Muscle of leg (tissue), 11 donors: Measurements from ENCODE around the gene CLDN1. TPM values are rescaled to one million over a fixed set of nuclear protein-coding genes. Genes with fewer than 3 reads are reported as not detected.
"Not testable (repeated sequence)": the region's sequence is repeated elsewhere in the genome, so short reads cannot be mapped to it uniquely, and the experiment has no call there.

Experiments used
- DNase-seq: peaks from one replicate; pipeline ENCODE4 v3.0.0; 2013
- H3K27ac ChIP-seq: one replicate; pipeline ENCODE4 v1.5.1; 2013; ENCODE audit warnings: mild to moderate bottlenecking, low read length, control low read depth
- H3K27me3 ChIP-seq: one replicate; pipeline ENCODE4 v1.6.1; 2013; ENCODE audit warnings: low read length; ENCODE audit not compliant: control insufficient read depth, insufficient read depth
- H3K36me3 ChIP-seq: one replicate; pipeline ENCODE4 v1.6.1; 2013; ENCODE audit warnings: low read length; ENCODE audit not compliant: control insufficient read depth, insufficient read depth
- H3K4me1 ChIP-seq: one replicate; pipeline ENCODE4 v1.6.1; 2013; ENCODE audit warnings: low read length; ENCODE audit not compliant: control insufficient read depth, insufficient read depth
- H3K4me3 ChIP-seq: one replicate; pipeline ENCODE4 v1.5.1; 2013; ENCODE audit warnings: low read length, control low read depth
- H3K9me3 ChIP-seq: replicated peaks from 2 replicates; pipeline ENCODE4 v1.6.1; 2013; ENCODE audit warnings: low read depth, low read length; ENCODE audit not compliant: control insufficient read depth
- WGBS: methylation state at CpG from one replicate; pipeline ENCODE4 v1.1.5; 2013; ENCODE audit warnings: missing lambda C conversion rate; ENCODE audit not compliant: insufficient coverage; 5-methylcytosine and 5-hydroxymethylcytosine counted together
- polyA plus RNA-seq, 8 donors: library from polyadenylated mRNA; unstranded; fragments of 120-200 nt; gene quantifications; one replicate each; pipeline versions ENCODE4 v1.2.1 to v1.2.3, GENCODE V29; 2013; ENCODE audit warnings: inconsistent platforms in 1 of 8, low replicate concordance in 1 of 8; ENCODE audit not compliant: insufficient read length in 8 of 8, insufficient read depth in 1 of 8
- total RNA-seq: library from RNA; stranded (reverse); fragments of 120-200 nt; gene quantifications from one replicate; pipeline ENCODE4 v1.2.4, GENCODE V29; 2013

Gene CLDN1
- total and polyA plus RNA-seq, 9 donors = 2.1 to 12.3 (median 3.2) TPM

GRCh38 chr3:190272747-190273146 lies 49.5 kb downstream of the CLDN1 start:
- H3K4me3 ChIP-seq = no peak overlapping the region
- DNase-seq = no peak
- H3K4me1 ChIP-seq = no peaks in the 10 kb centered on the region
- no peaks in the 10 kb centered on the region for H3K9me3 ChIP-seq
- no CpG with 5 or more reads among the region's 2 CpGs for WGBS
- H3K27ac ChIP-seq = no peak overlapping the region
- H3K27me3 ChIP-seq = no peaks in the 10 kb centered on the region
- no peaks in the 10 kb centered on the region for H3K36me3 ChIP-seq

GRCh38 chr3:190269101-190269500 lies 53.1 kb downstream of the CLDN1 start:
- peak; percentile 77 for DNase-seq

GRCh38 chr3:190267464-190267863 lies 54.8 kb downstream of the CLDN1 start:
- not testable (repeated sequence) for H3K4me1 ChIP-seq, H3K9me3 ChIP-seq, H3K27ac ChIP-seq, DNase-seq, H3K4me3 ChIP-seq, H3K36me3 ChIP-seq, H3K27me3 ChIP-seq
- no CpG with 5 or more reads among the region's 7 CpGs for whole genome bisulfite sequencing

More at GRCh38 chr3:190269101-190269500, 53.1 kb downstream of the CLDN1 start:
- Histone ChIP-seq H3K4me3 (no peak overlapping the region), H3K4me1 (no peaks in the 10 kb centered on the region), H3K27me3 (no peaks in the 10 kb centered on the region), H3K9me3 (no peaks in the 10 kb centered on the region), H3K36me3 (no peaks in the 10 kb centered on the region), H3K27ac (no peak overlapping the region)
- WGBS = 20% methylated on average over 1 of the region's 2 CpGs

GRCh38 chr3:190266913-190267290 lies 55.3 kb downstream of the CLDN1 start:
- H3K4me3 ChIP-seq = no peak overlapping the region
- H3K4me1 ChIP-seq = no peaks in the 10 kb centered on the region
- DNase-seq = no peak
- no peaks in the 10 kb centered on the region for H3K9me3 ChIP-seq
- no peaks in the 10 kb centered on the region for H3K27me3 ChIP-seq
- no peaks in the 10 kb centered on the region for H3K36me3 ChIP-seq
- no CpG with 5 or more reads among the region's 1 CpG for WGBS
- H3K27ac ChIP-seq = no peak overlapping the region

DNA sequence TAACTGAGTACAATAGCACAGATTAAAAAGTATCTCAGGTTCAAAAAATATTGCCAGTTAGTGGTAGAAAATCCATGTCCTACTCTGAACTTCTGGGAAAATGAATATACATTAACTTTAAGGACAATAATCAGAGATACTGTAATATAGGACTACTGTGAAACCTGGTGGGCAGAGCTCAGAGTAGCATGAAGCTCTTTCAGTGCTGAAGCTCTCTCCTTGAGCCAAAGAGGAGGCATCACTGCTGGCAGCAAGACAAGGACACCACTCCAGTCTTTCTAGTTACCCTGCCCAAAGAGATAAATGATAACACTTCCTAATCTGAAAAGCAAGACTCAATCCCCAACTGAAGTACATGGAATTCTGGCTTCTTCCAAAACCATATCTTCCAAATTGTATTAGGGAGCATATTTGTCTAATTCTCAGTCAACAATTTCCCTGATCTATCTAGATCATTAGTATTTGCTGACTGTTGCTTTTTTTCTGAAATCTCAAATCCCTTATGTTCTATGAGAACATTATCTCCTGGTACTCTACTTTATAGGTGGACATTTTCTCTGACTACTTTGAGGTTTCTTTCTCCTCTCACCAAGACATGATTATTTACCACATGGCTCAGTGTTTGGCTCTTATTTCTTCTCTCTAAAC lies 55.9 kb downstream of the CLDN1 start:
- no peak for DNase-seq
- Histone ChIP-seq H3K36me3 (no peaks in the 10 kb centered on the region), H3K4me1 (no peaks in the 10 kb centered on the region), H3K27me3 (no peaks in the 10 kb centered on the region), H3K27ac (no peak overlapping the region), H3K9me3 (no peaks in the 10 kb centered on the region), H3K4me3 (no peak overlapping the region)

GRCh38 chr3:190265796-190266195 lies 56.5 kb downstream of the CLDN1 start:
- Histone ChIP-seq H3K27me3 (no peaks in the 10 kb centered on the region), H3K4me3 (no peak overlapping the region), H3K4me1 (no peaks in the 10 kb centered on the region), H3K36me3 (no peaks in the 10 kb centered on the region), H3K27ac (no peak overlapping the region), H3K9me3 (no peaks in the 10 kb centered on the region)
- 67% methylated on average over 2 of the region's 3 CpGs for WGBS
- DNase-seq = peak; percentile 11

GRCh38 chr3:190265126-190265525 lies 57.1 kb downstream of the CLDN1 start:
- 83% methylated on average over 1 of the region's 1 CpG for WGBS
- no peak for DNase-seq

DNA sequence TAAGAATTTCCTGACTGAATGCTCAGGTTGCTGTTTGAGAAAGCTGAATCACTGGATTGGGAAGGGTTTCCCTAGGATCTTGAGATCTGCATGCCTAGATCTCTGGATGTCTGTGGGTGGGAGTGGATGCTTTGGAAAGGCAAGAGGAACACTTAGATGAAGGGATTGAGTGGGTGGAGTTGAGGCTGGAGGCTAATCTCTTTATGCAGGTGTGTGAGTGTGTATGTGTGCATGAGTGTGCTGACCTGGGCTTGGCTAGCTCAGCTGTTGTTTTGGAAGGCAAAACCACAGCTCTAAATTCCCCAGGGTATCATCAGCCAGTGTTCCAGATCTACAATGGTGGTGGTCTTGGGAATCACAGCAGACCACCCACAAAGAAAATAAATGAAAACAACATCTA lies 60.5 kb downstream of the CLDN1 start:
- H3K36me3 ChIP-seq = no peaks in the 10 kb centered on the region
- no peaks in the 10 kb centered on the region for H3K27me3 ChIP-seq
- peaks cover 2% of the 10 kb centered on the region for H3K4me1 ChIP-seq
- no peak overlapping the region for H3K27ac ChIP-seq
- H3K4me3 ChIP-seq = no peak overlapping the region
- DNase-seq = peak; percentile 55
- no peaks in the 10 kb centered on the region for H3K9me3 ChIP-seq

More at GRCh38 chr3:190265126-190265525, 57.1 kb downstream of the CLDN1 start:
- Histone ChIP-seq H3K9me3 (no peaks in the 10 kb centered on the region), H3K27me3 (no peaks in the 10 kb centered on the region), H3K36me3 (no peaks in the 10 kb centered on the region), H3K4me3 (no peak overlapping the region), H3K4me1 (no peaks in the 10 kb centered on the region), H3K27ac (no peak overlapping the region)

- Histone ChIP-seq H3K27ac (no peak overlapping the region), H3K36me3 (no peaks in the 10 kb centered on the region), H3K27me3 (no peaks in the 10 kb centered on the region), H3K4me3 (no peak overlapping the region), H3K9me3 (no peaks in the 10 kb centered on the region), H3K4me1 (peaks cover 2% of the 10 kb centered on the region)
- peak; percentile 32 for DNase-seq
- no CpG with 5 or more reads among the region's 3 CpGs for WGBS
Measured at GRCh38 chr3:190261015-190261414, 61.2 kb downstream of the CLDN1 start.

DNA sequence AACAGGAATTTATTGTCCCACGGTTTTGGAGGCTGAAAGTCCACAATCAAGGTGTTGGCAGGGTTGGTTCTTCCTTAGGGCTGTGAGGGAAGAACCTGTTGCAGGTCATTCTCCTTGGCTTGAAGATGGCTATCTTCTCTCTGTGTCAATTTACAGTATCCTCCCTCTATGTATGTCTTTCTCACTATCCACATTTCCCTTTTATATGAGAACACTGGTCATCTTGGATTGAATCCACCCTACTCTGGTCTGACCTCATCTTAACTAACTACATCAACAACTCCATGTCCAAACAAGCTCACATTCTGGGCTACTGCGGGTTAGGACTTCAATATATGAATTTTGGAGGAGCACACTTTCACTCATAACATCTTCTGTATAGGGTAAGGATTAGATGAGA lies 61.9 kb downstream of the CLDN1 start:
- WGBS = no CpG with 5 or more reads among the region's 2 CpGs
- no peaks in the 10 kb centered on the region for H3K27me3 ChIP-seq
- H3K4me1 ChIP-seq = peaks cover 2% of the 10 kb centered on the region
- H3K36me3 ChIP-seq = no peaks in the 10 kb centered on the region
- DNase-seq = peak; percentile 12
- H3K9me3 ChIP-seq = no peaks in the 10 kb centered on the region
- H3K27ac ChIP-seq = no peak overlapping the region
- H3K4me3 ChIP-seq = no peak overlapping the region

DNA sequence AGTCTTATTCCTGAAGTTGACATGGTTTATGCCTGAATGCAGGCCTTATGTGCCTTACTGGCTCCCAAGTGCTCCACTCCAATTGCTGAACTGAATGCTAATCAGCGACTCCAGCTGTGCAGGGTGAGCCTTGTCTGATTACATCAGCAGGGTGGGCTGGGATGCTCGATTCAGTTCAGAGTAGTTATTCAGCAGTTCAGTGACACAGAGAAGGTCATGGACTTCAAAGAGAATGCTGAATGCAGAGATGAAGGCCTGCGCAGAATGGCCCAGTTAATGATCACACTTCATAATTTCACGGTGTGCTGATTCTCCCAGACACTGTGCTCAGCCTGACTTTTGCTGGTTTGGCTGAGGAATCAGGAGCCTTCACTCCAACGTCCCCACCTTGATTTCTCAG lies 63.6 kb downstream of the CLDN1 start:
- Histone ChIP-seq H3K27me3 (no peaks in the 10 kb centered on the region), H3K4me1 (peaks cover 2% of the 10 kb centered on the region), H3K9me3 (no peaks in the 10 kb centered on the region), H3K36me3 (no peaks in the 10 kb centered on the region), H3K4me3 (no peak overlapping the region), H3K27ac (no peak overlapping the region)
- 36% methylated on average over 3 of the region's 5 CpGs for WGBS
- peak; percentile 39 for DNase-seq
